Activated CD8-positive, alpha-beta memory T cell treated with anti-CD3 and anti-CD28 coated beads for 36 hours (primary cell): Measurements from ENCODE around the gene TLR8. TPM values are rescaled to one million over a fixed set of nuclear protein-coding genes. Genes with fewer than 3 reads are reported as not detected.
"Not testable (repeated sequence)": the region's sequence is repeated elsewhere in the genome, so short reads cannot be mapped to it uniquely, and the experiment has no call there.

Experiments used
- CTCF ChIA-PET: fragments of 350-600 bp; sonication (Branson Sonifier 250); formaldehyde crosslinking; loops from one replicate; lab custom pipeline; 2021; ENCODE audit warnings: antibody characterized with exemption; lab: Charles Lee
- POLR2A ChIA-PET: fragments of 350-600 bp; sonication (Branson Sonifier 250); formaldehyde crosslinking; loops from one replicate; lab custom pipeline; 2021; ENCODE audit warnings: antibody characterized with exemption; lab: Charles Lee
- total RNA-seq, 2 experiments: library from RNA; stranded (reverse); gene quantifications; one replicate each; pipeline ENCODE4 v1.2.3, GENCODE V29; 2021

TLR8 gene
- total RNA-seq, 2 experiments from 2014 or later: not detected

GRCh38 chrX:12936947-12937346 is 30.5 kb downstream of the TLR8 start:
- ChIA-PET POLR2A (no interaction called here), CTCF (interaction anchor here (1.8 kb wide), 1 partner anchor 10 kb away, joined by 7 read pairs; no protein-coding TSS in a partner anchor)

GRCh38 chrX:12940471-12940870 is 34.1 kb downstream of the TLR8 start:
- POLR2A ChIA-PET, CTCF ChIA-PET: not testable (repeated sequence)

GRCh38 chrX:12943592-12943991 is 37.2 kb downstream of the TLR8 start:
- POLR2A ChIA-PET, CTCF ChIA-PET: not testable (repeated sequence)

GRCh38 chrX:12944452-12944851 is 38.0 kb downstream of the TLR8 start:
- POLR2A ChIA-PET, CTCF ChIA-PET: not testable (repeated sequence)

- CTCF ChIA-PET: interaction anchor here (2.7 kb wide), 1 partner anchor 542 kb away, joined by 11 read pairs; no protein-coding TSS in a partner anchor
- POLR2A ChIA-PET: no interaction called here
Measured at GRCh38 chrX:12945494-12945893, 39.1 kb downstream of the TLR8 start.

GRCh38 chrX:12946406-12946805 is 40.0 kb downstream of the TLR8 start:
- CTCF ChIA-PET: interaction anchor here (0.8 to 5.6 kb wide), 17 partner anchors 8 to 699 kb away, joined by 3 to 66 read pairs (median 4); partner anchors contain the start of gene TMSB4X
- POLR2A ChIA-PET: interaction anchor here (1.0 to 1.2 kb wide), 2 partner anchors 28 to 147 kb away, joined by 3 to 6 read pairs; partner anchors contain the start of gene TMSB4X

- ChIA-PET POLR2A (interaction anchor here (0.6 to 1.2 kb wide), 4 partner anchors 26 to 146 kb away, joined by 3 to 6 read pairs (median 4); partner anchors contain the start of gene TMSB4X), CTCF (interaction anchor here (0.6 to 5.6 kb wide), 19 partner anchors 9 to 699 kb away, joined by 3 to 66 read pairs (median 4); partner anchors contain the start of gene TMSB4X)
Measured at GRCh38 chrX:12946838-12947544, 40.6 kb downstream of the TLR8 start.

GRCh38 chrX:12947545-12948235 is 41.3 kb downstream of the TLR8 start:
- CTCF ChIA-PET: interaction anchor here (1.2 to 5.6 kb wide), 7 partner anchors 10 to 540 kb away, joined by 3 to 66 read pairs (median 8); partner anchors contain the start of gene TMSB4X

GRCh38 chrX:12948495-12948894 is 42.1 kb downstream of the TLR8 start:
- ChIA-PET POLR2A (interaction anchor here (1.2 to 3.7 kb wide), 2 partner anchors 27 to 129 kb away, joined by 3 to 58 read pairs; partner anchors contain the start of gene TMSB4X), CTCF (interaction anchor here (1.0 to 5.6 kb wide), 4 partner anchors 27 to 539 kb away, joined by 3 to 66 read pairs (median 10); partner anchors contain the start of gene TMSB4X)

More at GRCh38 chrX:12947545-12948235, 41.3 kb downstream of the TLR8 start:
- POLR2A ChIA-PET: interaction anchor here (1.1 to 3.7 kb wide), 3 partner anchors 28 to 145 kb away, joined by 3 to 58 read pairs (median 3); partner anchors contain the start of gene TMSB4X

GRCh38 chrX:12949205-12949926 is 42.9 kb downstream of the TLR8 start:
- POLR2A ChIA-PET: interaction anchor here (1.0 to 3.7 kb wide), 6 partner anchors 19 to 128 kb away, joined by 3 to 58 read pairs (median 3); partner anchors contain the start of gene TMSB4X
- CTCF ChIA-PET: interaction anchor here (0.6 to 5.6 kb wide), 5 partner anchors 19 to 539 kb away, joined by 3 to 66 read pairs (median 3); partner anchors contain the start of gene TMSB4X

GRCh38 chrX:12949927-12950656 is 43.7 kb downstream of the TLR8 start:
- CTCF ChIA-PET: interaction anchor here (0.9 to 5.6 kb wide), 7 partner anchors 16 to 144 kb away, joined by 3 to 66 read pairs (median 3); partner anchors contain the start of gene TMSB4X
- POLR2A ChIA-PET: interaction anchor here (1.0 to 3.7 kb wide), 8 partner anchors 18 to 141 kb away, joined by 3 to 58 read pairs (median 4); partner anchors contain the start of gene TMSB4X

GRCh38 chrX:12950851-12951594 is 44.6 kb downstream of the TLR8 start:
- ChIA-PET POLR2A (interaction anchor here (0.6 to 3.7 kb wide), 6 partner anchors 17 to 140 kb away, joined by 3 to 58 read pairs (median 4); partner anchors contain the start of gene TMSB4X), CTCF (interaction anchor here (0.8 to 5.6 kb wide), 9 partner anchors 15 to 143 kb away, joined by 3 to 66 read pairs (median 3); partner anchors contain the start of gene TMSB4X)

- CTCF ChIA-PET: interaction anchor here (0.8 to 5.6 kb wide), 7 partner anchors 14 to 143 kb away, joined by 3 to 66 read pairs (median 3); partner anchors contain the start of gene TMSB4X
Measured at GRCh38 chrX:12951595-12951975, 45.2 kb downstream of the TLR8 start.

GRCh38 chrX:12953420-12953819 is 47.0 kb downstream of the TLR8 start:
- ChIA-PET CTCF (interaction anchor here (0.9 to 1.0 kb wide), 2 partner anchors 24 to 139 kb away, joined by 3 to 5 read pairs; no protein-coding TSS in a partner anchor), POLR2A (interaction anchor here (0.8 to 6.3 kb wide), 2 partner anchors 21 to 24 kb away, joined by 3 to 72 read pairs; partner anchors contain the start of gene TMSB4X)

More at GRCh38 chrX:12951595-12951975, 45.2 kb downstream of the TLR8 start:
- POLR2A ChIA-PET: interaction anchor here (1.0 to 3.7 kb wide), 4 partner anchors 24 to 139 kb away, joined by 3 to 58 read pairs (median 4); partner anchors contain the start of gene TMSB4X

- ChIA-PET CTCF (no interaction called here), POLR2A (interaction anchor here (0.6 to 6.3 kb wide), 4 partner anchors 20 to 779 kb away, joined by 3 to 72 read pairs (median 3); partner anchors contain the start of gene TMSB4X)
Measured at GRCh38 chrX:12954376-12954775, 48.0 kb downstream of the TLR8 start.

GRCh38 chrX:12954981-12955380 is 48.6 kb downstream of the TLR8 start:
- ChIA-PET CTCF (interaction anchor here (0.7 to 1.5 kb wide), 2 partner anchors 13 to 137 kb away, joined by 3 to 6 read pairs; no protein-coding TSS in a partner anchor), POLR2A (interaction anchor here (0.5 to 6.3 kb wide), 8 partner anchors 13 to 743 kb away, joined by 3 to 72 read pairs (median 6); partner anchors contain the start of gene TMSB4X)
